T-cell (primary cell): Measurements from ENCODE around the gene TMEM174. TPM values are rescaled to one million over a fixed set of nuclear protein-coding genes. Genes with fewer than 3 reads are reported as not detected.
"Not testable (repeated sequence)": the region's sequence is repeated elsewhere in the genome, so short reads cannot be mapped to it uniquely, and the experiment has no call there.

Source experiments
- ATAC-seq, 4 experiments: fragments of 200-7000 bp in 3 of 4; fragments of 150-1000 bp in 1 of 4; cut with Tn5 transposase; replicated peaks in 1 of 4; 1 replicate in 3 of 4; 2 replicates in 1 of 4; pipeline ENCODE4 v1.10.0; 2021; ENCODE audit warnings: moderate library complexity in 3 of 4, mild to moderate bottlenecking in 2 of 4, moderate number of reproducible peaks in 1 of 4
- CTCF ChIA-PET, 2 donors: fragments of 300-600 bp; sonication (Branson Sonifier 250); formaldehyde crosslinking; loops; one replicate each; lab custom pipeline; 2022; ENCODE audit warnings: antibody characterized with exemption in 2 of 2; lab: Charles Lee
- POLR2A ChIA-PET, 2 donors: fragments of 300-600 bp; sonication (Branson Sonifier 250); formaldehyde crosslinking; loops; one replicate each; lab custom pipeline; 2022; ENCODE audit warnings: antibody characterized with exemption in 2 of 2; lab: Charles Lee
- DNase-seq, 35 experiments: peaks; one replicate each; pipeline versions ENCODE4 v3.0.0 to v3.0.0-alpha.2; 2013 to 2023
- H3K27ac ChIP-seq: one replicate; pipeline ENCODE4 v1.5.1; 2013; ENCODE audit warnings: low read length
- H3K27me3 ChIP-seq, 2 experiments: replicated peaks in 1 of 2; 1 replicate in 1 of 2; 2 replicates in 1 of 2; pipeline versions ENCODE4 v1.6.1 to v1.7.0; 2013; ENCODE audit warnings: low read length in 1 of 2, mixed read lengths in 1 of 2; ENCODE audit not compliant: control insufficient read depth in 2 of 2, insufficient read depth in 2 of 2; ENCODE audit errors: extremely low read depth in 1 of 2
- H3K36me3 ChIP-seq, 2 donors: 1 replicate in 1 of 2; 2 replicates in 1 of 2; pipeline versions ENCODE4 v1.6.1 to v1.7.0; 2013; ENCODE audit warnings: low read length in 1 of 2; ENCODE audit not compliant: control insufficient read depth in 2 of 2, insufficient read depth in 1 of 2; ENCODE audit errors: extremely low read depth in 1 of 2
- H3K4me1 ChIP-seq, 2 experiments: 1 replicate in 1 of 2; 2 replicates in 1 of 2; pipeline versions ENCODE4 v1.6.1 to v1.7.0; 2013; ENCODE audit warnings: low read length in 2 of 2, mixed read lengths in 1 of 2; ENCODE audit not compliant: insufficient read depth in 2 of 2, control insufficient read depth in 1 of 2; ENCODE audit errors: extremely low read depth in 1 of 2
- H3K4me3 ChIP-seq, 2 donors: 1 replicate in 1 of 2; 2 replicates in 1 of 2; pipeline versions ENCODE4 v1.5.1 to v1.7.0; 2013; ENCODE audit warnings: mild to moderate bottlenecking in 2 of 2, low read length in 1 of 2, moderate library complexity in 1 of 2; ENCODE audit not compliant: control insufficient read depth in 1 of 2; ENCODE audit errors: extremely low read depth in 1 of 2
- H3K9me3 ChIP-seq: 2 replicates; pipeline ENCODE4 v1.7.0; 2013
- H3K27ac Mint-ChIP-seq, 2 donors: one replicate each; pipeline ENCODE4 v1.8.0; 2020 to 2021; ENCODE audit warnings: mild to moderate bottlenecking in 2 of 2, mixed read lengths in 2 of 2
- H3K27me3 Mint-ChIP-seq, 2 donors: one replicate each; pipeline ENCODE4 v1.8.0; 2021 to 2022; ENCODE audit warnings: mixed read lengths in 2 of 2
- H3K36me3 Mint-ChIP-seq: one replicate; pipeline ENCODE4 v1.8.0; 2021; ENCODE audit warnings: mixed read lengths
- H3K4me1 Mint-ChIP-seq, 3 donors: one replicate each; pipeline ENCODE4 v1.8.0; 2020 to 2022; ENCODE audit warnings: mixed read lengths in 3 of 3, mild to moderate bottlenecking in 1 of 3
- H3K4me3 Mint-ChIP-seq, 3 donors: one replicate each; pipeline ENCODE4 v1.8.0; 2020 to 2022; ENCODE audit warnings: mild to moderate bottlenecking in 3 of 3, mixed read lengths in 3 of 3, moderate library complexity in 3 of 3
- H3K9me3 Mint-ChIP-seq, 3 donors: one replicate each; pipeline ENCODE4 v1.8.0; 2020 to 2022; ENCODE audit warnings: mixed read lengths in 3 of 3
- WGBS: methylation state at CpG from one replicate; pipeline ENCODE4 v1.1.5; 2013; ENCODE audit warnings: missing lambda C conversion rate; ENCODE audit not compliant: insufficient coverage; 5-methylcytosine and 5-hydroxymethylcytosine counted together
- total RNA-seq, 35 experiments: library from RNA in 6 of 35; stranded (reverse) in 6 of 35; fragments of 120-200 nt in 1 of 35; gene quantifications; one replicate each; pipeline versions ENCODE4 v1.2.1 to v1.2.4 and lab custom pipeline; 2013 to 2026

TMEM174 gene
- total RNA-seq, 5 donors from 2014 or later (not counting 1 experiment from before 2014, with no cell fraction given) = not detected

DNA sequence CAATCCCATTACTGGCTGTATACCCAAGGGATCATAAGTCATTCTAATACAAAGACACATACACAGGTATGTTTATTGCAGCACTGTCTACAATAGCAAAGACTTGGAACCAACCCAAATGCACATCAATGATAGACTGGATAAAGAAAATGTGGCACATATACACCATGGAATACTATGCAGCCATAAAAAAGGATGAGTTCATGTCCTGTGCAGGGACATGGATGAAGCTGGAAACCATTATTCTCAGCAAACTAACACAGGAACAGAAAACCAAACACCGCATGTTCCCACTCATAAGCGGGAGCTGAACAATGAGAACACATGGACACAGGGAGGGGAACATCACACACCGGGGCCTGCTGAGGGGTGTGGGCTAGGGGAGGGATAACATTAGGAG is 39.7 kb downstream of the TMEM174 start:
- POLR2A ChIA-PET = interaction anchor here (0.6 to 0.7 kb wide), 2 partner anchors 16 to 1322 kb away, joined by 3 read pairs; no protein-coding TSS in a partner anchor
- ATAC-seq, H3K4me3 ChIP-seq, H3K4me3 Mint-ChIP-seq, H3K9me3 ChIP-seq, H3K4me1 Mint-ChIP-seq, H3K36me3 Mint-ChIP-seq, CTCF ChIA-PET, H3K27ac ChIP-seq, DNase-seq, H3K36me3 ChIP-seq: not testable (repeated sequence)
- Mint-ChIP-seq H3K9me3 (peaks cover 7 to 23% (median 19%) of the 10 kb centered on the region in 3 donors), H3K27ac (peak overlapping the region in 1 of 2 donors; percentile 25), H3K27me3 (peaks cover 79 to 93% of the 10 kb centered on the region in 2 donors)
- Histone ChIP-seq H3K27me3 (peaks cover 11 to 42% of the 10 kb centered on the region in 2 experiments), H3K4me1 (peaks cover 0 to 13% of the 10 kb centered on the region in 2 experiments)
- no CpG with 5 or more reads among the region's 3 CpGs for WGBS

DNA sequence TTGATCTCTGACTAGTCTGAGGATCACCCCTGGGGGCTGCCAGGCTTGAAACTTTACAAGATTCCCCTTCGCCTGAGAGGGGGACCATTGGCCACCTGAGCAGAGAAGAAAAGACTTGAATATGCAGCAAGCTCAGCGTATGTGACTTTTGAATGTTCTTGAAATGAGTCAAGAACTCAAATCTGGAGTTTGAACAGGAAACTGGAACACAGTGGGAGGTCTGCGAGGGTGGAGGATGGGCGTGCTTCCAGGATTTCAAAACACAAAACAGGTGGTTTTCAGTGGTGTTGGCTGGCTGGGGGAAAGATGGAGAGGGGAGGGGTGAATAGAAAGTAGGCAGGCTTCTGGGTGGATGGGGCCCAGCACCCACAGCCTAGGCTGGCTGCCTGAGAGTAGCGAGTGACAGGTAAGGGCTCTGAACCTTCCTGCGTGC is 40.6 kb downstream of the TMEM174 start:
- Histone ChIP-seq H3K36me3 (no peaks in the 10 kb centered on the region), H3K27me3 (peaks cover 11 to 43% of the 10 kb centered on the region in 2 experiments), H3K27ac (no peak overlapping the region), H3K9me3 (no peaks in the 10 kb centered on the region), H3K4me1 (peaks cover 0 to 13% of the 10 kb centered on the region in 2 experiments), H3K4me3 (no peak overlapping the region)
- CTCF ChIA-PET = no interaction called here
- Mint-ChIP-seq H3K4me1 (peaks cover 6 to 9% (median 8%) of the 10 kb centered on the region in 3 donors), H3K27ac (no peak overlapping the region), H3K36me3 (no peaks in the 10 kb centered on the region), H3K9me3 (peaks cover 5 to 15% (median 13%) of the 10 kb centered on the region in 3 donors), H3K27me3 (peaks cover 80 to 92% of the 10 kb centered on the region in 2 donors), H3K4me3 (no peak overlapping the region)
- no peak for DNase-seq
- POLR2A ChIA-PET = no interaction called here
- 18% methylated on average over 5 of the region's 6 CpGs for WGBS
- ATAC-seq = no peak

DNA sequence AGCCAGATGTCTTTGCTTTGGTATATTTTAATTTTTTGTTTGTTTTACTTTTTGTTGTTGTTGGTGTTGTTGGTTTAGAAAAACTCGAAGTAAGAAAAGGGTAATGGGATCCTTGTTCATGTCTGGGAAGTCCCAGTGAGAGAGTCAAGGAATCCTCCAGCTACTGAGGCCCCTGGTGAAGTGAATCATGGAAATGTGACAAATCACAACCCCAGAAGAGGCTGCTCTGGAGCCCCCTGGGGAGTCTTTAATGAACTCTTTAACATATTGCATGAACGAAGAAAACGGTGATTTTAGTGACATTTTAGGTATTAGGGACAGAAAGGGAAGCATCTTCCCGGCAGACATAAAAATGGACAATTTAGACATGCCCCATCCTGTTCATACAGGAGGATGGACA is 41.3 kb downstream of the TMEM174 start:
- ATAC-seq = no peak
- CTCF ChIA-PET = interaction anchor here (0.5 to 2.8 kb wide), 3 partner anchors 11 to 374 kb away, joined by 3 to 27 read pairs (median 9); partner anchors contain the start of gene FOXD1 (in 1 of the 2)
- 30% methylated on average over 3 of the region's 4 CpGs for WGBS

DNA sequence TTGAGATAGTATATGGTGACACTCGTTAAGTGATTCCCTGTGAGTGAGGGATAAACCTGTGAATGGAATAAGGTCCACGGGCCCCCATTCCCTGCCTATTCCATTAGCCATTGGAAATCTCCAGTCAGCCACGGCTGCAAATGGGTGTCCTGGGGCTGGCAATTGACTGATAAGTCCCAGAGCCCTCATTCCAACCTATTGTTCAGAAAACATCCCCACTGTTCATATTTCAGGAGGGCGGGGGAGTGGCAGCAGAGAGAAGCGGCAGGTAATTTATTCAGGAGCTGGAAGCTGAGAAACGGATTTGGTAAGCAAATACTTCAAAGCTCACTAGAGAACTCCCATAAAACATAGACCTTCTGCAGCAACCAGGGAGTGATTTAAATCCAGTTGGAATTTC is 42.0 kb downstream of the TMEM174 start:
- peaks cover under 1 to 2% (median under 1%) of the 10 kb centered on the region in 3 donors for H3K9me3 Mint-ChIP-seq
- POLR2A ChIA-PET = no interaction called here
- Histone ChIP-seq H3K27me3 (peaks cover 14 to 43% of the 10 kb centered on the region in 2 experiments), H3K9me3 (no peaks in the 10 kb centered on the region), H3K27ac (no peak overlapping the region), H3K4me1 (peaks cover 0 to 13% of the 10 kb centered on the region in 2 experiments), H3K4me3 (no peak overlapping the region), H3K36me3 (no peaks in the 10 kb centered on the region)
- H3K4me1 Mint-ChIP-seq = peaks cover 6 to 12% (median 11%) of the 10 kb centered on the region in 3 donors
- H3K27ac Mint-ChIP-seq = no peak overlapping the region
- H3K36me3 Mint-ChIP-seq = no peaks in the 10 kb centered on the region
- no CpG with 5 or more reads among the region's 6 CpGs for WGBS
- CTCF ChIA-PET = interaction anchor here (0.6 to 2.8 kb wide), 7 partner anchors 10 to 238 kb away, joined by 3 to 27 read pairs (median 3); partner anchors contain the start of gene FOXD1 (in 1 of the 2)
- no peak for DNase-seq
- H3K4me3 Mint-ChIP-seq = peak overlapping the region in 2 of 3 donors; percentile 21 to 53
- no peak for ATAC-seq
- peaks cover 78 to 80% of the 10 kb centered on the region in 2 donors for H3K27me3 Mint-ChIP-seq

More for the DNA sequence above, 41.3 kb downstream of the TMEM174 start:
- Mint-ChIP-seq H3K27ac (no peak overlapping the region), H3K36me3 (no peaks in the 10 kb centered on the region), H3K4me1 (peaks cover 6 to 9% (median 8%) of the 10 kb centered on the region in 3 donors), H3K4me3 (no peak overlapping the region), H3K27me3 (peaks cover 79 to 85% of the 10 kb centered on the region in 2 donors), H3K9me3 (peaks cover 5 to 8% (median 8%) of the 10 kb centered on the region in 3 donors)
- DNase-seq = no peak
- Histone ChIP-seq H3K27me3 (peaks cover 12 to 43% of the 10 kb centered on the region in 2 experiments), H3K9me3 (no peaks in the 10 kb centered on the region), H3K36me3 (no peaks in the 10 kb centered on the region), H3K27ac (no peak overlapping the region), H3K4me3 (no peak overlapping the region), H3K4me1 (peaks cover 0 to 13% of the 10 kb centered on the region in 2 experiments)
- POLR2A ChIA-PET = no interaction called here

DNA sequence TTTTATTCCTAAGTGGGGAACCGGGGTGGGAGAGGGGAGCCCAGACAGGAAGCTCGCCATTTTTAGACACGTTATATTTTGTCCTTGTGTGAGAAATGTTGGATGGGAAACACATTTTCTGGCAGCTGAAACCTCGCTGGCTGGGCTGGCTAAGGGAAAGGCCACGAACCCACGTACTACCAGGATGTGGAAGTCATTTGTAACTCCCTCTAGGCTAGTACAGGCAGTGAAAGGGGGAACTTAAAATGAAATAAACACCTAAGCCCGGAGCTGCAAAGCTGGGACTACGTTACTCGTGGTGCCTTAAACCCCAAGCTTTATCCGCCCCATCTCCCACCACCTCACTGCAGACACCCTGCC is 42.5 kb downstream of the TMEM174 start:
- peak overlapping the region; percentile 24 to 53 (median 47) for H3K4me3 Mint-ChIP-seq

DNA sequence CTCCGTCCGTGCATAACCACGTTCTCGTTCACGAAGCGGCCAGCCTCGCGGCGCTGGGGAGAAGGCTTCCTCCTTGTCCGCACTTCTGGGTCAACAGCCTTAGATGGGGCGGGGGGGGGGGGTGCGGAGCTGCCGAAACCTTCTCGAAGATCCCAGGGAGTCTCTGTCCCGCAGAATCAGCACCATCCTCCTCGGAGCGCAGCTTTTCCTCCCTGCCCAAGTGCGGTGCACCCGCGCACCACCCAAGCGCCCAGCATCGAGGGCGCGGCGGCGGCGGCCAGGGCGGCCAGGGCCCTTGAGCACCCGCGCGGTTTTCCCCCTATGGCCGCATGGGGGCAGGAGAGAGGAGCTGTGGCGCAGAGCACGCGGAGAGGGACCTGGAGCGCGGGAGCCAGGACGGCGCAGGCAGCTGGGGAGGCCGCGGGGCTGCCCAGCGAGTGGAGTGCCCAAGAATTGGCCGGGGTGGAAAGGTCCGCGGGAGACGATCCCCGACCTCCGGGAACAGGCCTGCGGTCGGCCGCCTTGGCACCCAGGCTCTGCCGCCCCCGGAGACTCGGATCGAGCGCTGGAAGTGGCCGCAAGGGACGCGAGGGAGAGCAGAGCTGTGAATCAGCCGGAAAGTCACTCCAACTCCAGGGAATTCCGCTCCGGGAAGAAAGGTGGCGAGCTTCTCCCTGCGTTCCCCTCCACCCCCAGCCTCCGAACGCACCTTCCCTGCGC is 43.1 kb downstream of the TMEM174 start:
- peak overlapping the region; percentile 33 to 34 for H3K4me3 ChIP-seq
- no peak overlapping the region for H3K27ac Mint-ChIP-seq
- H3K36me3 ChIP-seq = no peaks in the 10 kb centered on the region
- H3K27me3 ChIP-seq = peaks cover 14 to 43% of the 10 kb centered on the region in 2 experiments
- H3K27me3 Mint-ChIP-seq = peaks cover 71 to 77% of the 10 kb centered on the region in 2 donors
- H3K36me3 Mint-ChIP-seq = no peaks in the 10 kb centered on the region
- H3K27ac ChIP-seq = no peak overlapping the region
- no peaks in the 10 kb centered on the region for H3K9me3 ChIP-seq
- DNase-seq (peak in 34 of 35 experiments; percentile 25 to 77 (median 50)), ATAC-seq (peak; percentile 91 to 96 (median 92))
- peaks cover 0 to 13% of the 10 kb centered on the region in 2 experiments for H3K4me1 ChIP-seq
- 1% methylated on average over 49 of the region's 67 CpGs for WGBS
- ChIA-PET CTCF (interaction anchor here (0.5 to 2.8 kb wide), 24 partner anchors 8 to 883 kb away, joined by 3 to 27 read pairs (median 3); partner anchors contain the start of gene FOXD1 (in 1 of the 2)), POLR2A (interaction anchor here in 1 of 2 donors (0.5 kb wide), 1 partner anchor 241 kb away, joined by 3 read pairs; no protein-coding TSS in a partner anchor)
- peaks cover 6 to 12% (median 11%) of the 10 kb centered on the region in 3 donors for H3K4me1 Mint-ChIP-seq
- no peaks in the 10 kb centered on the region for H3K9me3 Mint-ChIP-seq
- H3K4me3 Mint-ChIP-seq = peak overlapping the region; percentile 24 to 53 (median 47)

More for the DNA sequence above, 42.5 kb downstream of the TMEM174 start:
- H3K27ac Mint-ChIP-seq = no peak overlapping the region
- ATAC-seq = peak; percentile 14 to 31 (median 28)
- Histone ChIP-seq H3K27ac (no peak overlapping the region), H3K4me1 (peaks cover 0 to 13% of the 10 kb centered on the region in 2 experiments), H3K27me3 (peaks cover 14 to 43% of the 10 kb centered on the region in 2 experiments), H3K4me3 (peak overlapping the region; percentile 33 to 34), H3K9me3 (no peaks in the 10 kb centered on the region), H3K36me3 (no peaks in the 10 kb centered on the region)
- ChIA-PET POLR2A (no interaction called here), CTCF (interaction anchor here (0.5 to 2.8 kb wide), 12 partner anchors 9 to 239 kb away, joined by 3 to 27 read pairs (median 3); partner anchors contain the start of gene FOXD1 (in 1 of the 2))
- 18% methylated on average over 3 of the region's 10 CpGs for WGBS
- H3K4me1 Mint-ChIP-seq = peaks cover 6 to 12% (median 11%) of the 10 kb centered on the region in 3 donors
- peak in 1 of 35 experiments; percentile 13 for DNase-seq
- H3K9me3 Mint-ChIP-seq = no peaks in the 10 kb centered on the region
- peaks cover 73 to 80% of the 10 kb centered on the region in 2 donors for H3K27me3 Mint-ChIP-seq
- H3K36me3 Mint-ChIP-seq = no peaks in the 10 kb centered on the region
